Head of caudate nucleus (tissue), 42 donors: ENCODE results near the gene PYGO2.

Source experiments
- DNase-seq, 42 donors: peaks; one replicate each; pipeline versions ENCODE4 v3.0.0 to v3.0.0-alpha.2; 2020 to 2021; ENCODE audit warnings: mixed read lengths in 7 of 42
- intact Hi-C: fragments of 100-400 bp; cut with DNase I; formaldehyde crosslinking; loops from one replicate; pipeline ENCODE4 v1.15.0; 2022

PYGO2 gene

GRCh38 chr1:154955039-154955717 lies 6.4 kb downstream of the PYGO2 start:
- intact Hi-C loops, result no loop called here
- DNase-seq, result peak in 41 of 42 donors; percentile 43 to 91 (median 71)

DNA sequence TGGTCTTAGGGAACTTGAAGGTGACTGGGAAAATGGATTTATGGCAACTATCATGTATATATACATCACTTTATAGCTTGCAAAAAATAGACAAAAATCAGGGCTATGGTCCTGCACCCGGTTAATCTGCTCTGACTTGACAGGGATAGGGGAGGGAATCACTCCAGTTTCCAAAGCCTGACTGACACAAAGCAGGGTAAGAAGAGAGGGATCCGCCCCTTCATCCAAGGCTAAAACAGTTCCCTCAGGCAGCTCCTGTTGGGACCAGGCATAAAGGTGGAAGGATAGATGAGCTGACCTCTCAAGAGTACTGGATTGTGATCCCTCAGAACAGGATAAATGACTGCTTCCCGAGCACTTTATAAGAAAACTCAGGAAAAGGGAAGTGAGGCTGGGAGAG lies 7.0 kb downstream of the PYGO2 start:
- DNase-seq, result no peak
- intact Hi-C loops, result no loop called here

- intact Hi-C loops, result no loop called here
- peak in 6 of 42 donors; percentile 25 to 61 (median 40) for DNase-seq
Observed at GRCh38 chr1:154953611-154954038, 8.0 kb downstream of the PYGO2 start.

DNA sequence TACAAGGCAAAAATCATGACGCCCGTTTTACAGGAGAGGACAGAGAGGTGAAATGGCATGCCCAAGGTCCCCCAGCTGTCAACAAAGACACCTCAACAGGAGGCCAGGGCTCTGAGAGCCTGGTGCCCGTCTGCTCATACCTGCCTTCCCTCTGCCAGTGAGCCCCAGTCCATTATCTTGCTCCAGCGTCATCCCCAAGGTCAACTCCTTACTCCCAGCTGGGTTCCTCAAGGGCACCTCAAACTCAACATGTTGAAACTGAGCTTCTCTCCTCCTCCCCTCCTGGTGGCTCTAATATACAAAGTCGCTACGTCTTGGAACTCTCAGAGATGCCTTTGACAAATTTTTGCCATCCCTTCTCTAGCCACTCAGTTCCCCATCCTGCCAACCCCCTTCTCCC lies 8.9 kb downstream of the PYGO2 start:
- DNase-seq, result no peak
- intact Hi-C loops, result no loop called here

- DNase-seq, result no peak
- intact Hi-C loops, result no loop called here
Observed at GRCh38 chr1:154951901-154952657, 9.5 kb downstream of the PYGO2 start.

GRCh38 chr1:154948079-154948478 lies 13.5 kb downstream of the PYGO2 start:
- intact Hi-C loops, result no loop called here

GRCh38 chr1:154945962-154946850 lies 15.4 kb downstream of the PYGO2 start:
- intact Hi-C loops, result no loop called here
- DNase-seq, result peak in 15 of 42 donors; percentile 18 to 66 (median 43)

More at GRCh38 chr1:154948079-154948478, 13.5 kb downstream of the PYGO2 start:
- DNase-seq, result no peak

GRCh38 chr1:154945160-154945961 lies 16.2 kb downstream of the PYGO2 start:
- intact Hi-C loops, result no loop called here
- no peak for DNase-seq

DNA sequence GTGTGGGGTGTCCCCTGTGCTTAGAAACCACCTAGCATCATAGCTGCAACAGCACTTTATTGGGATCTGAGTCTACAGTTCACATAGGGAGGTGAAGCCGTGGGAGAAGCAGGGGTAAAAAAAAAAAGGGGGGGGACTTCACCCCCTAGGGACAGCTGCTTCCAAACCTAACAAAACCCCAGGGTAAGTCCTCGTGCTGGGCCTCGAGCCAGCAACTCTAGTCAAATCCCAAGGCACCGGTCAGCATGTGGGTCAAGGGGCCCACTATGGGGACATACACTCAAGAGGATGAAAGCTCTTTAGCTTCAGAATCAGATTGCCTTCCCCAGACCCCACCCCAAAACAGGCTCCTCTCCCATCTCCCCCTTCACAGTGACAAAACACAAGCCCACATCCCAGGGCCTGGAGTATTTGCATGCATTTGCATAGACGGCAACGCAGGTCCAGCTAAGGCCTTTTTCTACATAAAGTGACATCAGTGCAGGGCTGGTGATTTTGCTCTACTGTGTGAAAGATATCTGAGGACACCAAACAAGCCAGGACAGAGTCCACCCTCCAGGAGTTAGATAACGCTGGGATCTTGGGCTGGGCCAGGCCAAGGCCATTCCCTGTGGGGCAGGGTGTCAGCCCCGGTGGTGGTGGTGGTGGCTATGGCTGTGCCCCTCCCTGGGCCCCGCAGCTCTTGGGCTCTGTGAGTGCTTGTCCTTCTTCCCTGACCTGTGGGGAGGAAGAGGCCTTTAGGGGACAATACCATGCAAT lies 17.0 kb downstream of the PYGO2 start:
- intact Hi-C loops, result no loop called here
- DNase-seq, result no peak

DNA sequence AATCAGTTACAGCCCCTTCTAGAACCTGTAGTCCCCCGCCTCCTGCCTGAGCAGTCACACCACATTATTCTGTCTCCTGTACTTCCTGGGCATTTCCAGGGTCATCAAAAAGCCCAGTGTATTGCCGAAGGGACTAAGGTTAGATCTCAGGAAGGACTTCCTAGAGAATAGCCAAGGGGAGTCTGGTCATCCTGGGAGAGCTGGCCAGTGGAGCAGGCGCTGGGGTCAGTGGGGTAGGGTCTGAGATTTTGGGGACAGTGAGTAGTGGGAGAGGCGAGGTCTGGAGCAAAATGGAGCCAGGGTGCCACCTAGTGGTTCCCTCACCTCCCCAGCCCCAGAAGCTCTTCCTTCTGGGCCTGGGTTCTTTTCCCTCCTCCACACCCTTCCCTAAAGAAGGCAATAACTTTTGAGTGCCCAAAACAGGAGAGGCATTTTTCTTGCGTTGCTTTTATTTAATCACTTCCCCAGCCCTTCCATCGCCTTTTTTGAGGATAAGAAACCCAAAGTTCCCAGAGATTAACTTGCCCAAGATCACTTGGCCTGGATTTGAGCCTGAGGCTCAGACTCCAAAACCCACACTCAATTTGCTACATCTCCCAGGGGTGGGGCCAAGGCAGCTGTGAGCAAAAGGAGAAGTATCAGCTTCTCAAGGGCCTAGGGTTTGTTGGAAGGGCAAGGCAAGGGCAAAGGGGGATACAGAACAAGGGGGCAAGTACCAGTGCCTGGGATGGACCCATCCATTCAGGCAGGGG lies 17.8 kb downstream of the PYGO2 start:
- peak in 31 of 42 donors; percentile 17 to 77 (median 50) for DNase-seq
- intact Hi-C loops, result no loop called here

DNA sequence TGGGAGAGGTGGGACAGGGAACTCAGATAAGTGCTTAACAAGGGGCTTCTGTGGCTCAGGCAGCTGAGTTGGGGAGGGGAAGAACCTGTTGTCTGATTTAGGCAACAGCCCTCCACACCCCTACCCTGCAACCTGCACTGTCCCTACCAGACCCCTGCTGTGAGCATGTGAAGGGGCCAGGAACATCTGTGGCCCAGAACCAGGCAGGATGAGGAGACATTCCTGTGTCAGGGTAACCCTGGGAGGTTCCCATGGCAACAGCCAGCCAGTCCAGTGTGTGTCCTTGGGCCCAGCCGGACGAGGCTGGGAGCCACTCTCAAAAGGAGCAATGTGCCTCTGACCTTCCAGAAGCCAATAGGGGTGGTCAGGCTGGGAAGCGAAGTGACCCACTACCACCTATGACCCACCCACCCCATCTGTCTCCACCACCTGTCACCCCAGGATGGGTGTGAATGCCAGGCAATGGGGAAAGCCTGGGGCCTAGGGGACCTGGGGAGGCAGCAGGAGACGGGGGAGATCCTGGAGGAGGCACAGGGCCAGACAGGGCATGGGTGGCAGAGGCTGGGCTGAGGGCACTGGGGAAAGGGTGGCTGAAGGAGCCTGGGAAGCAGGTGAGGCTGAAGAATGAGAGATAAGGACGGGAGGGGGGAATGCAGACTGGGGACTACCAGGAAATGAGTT lies 20.1 kb downstream of the PYGO2 start:
- intact Hi-C loops, result no loop called here
- peak in 8 of 42 donors; percentile 16 to 60 (median 40) for DNase-seq

GRCh38 chr1:154940651-154941194 lies 20.9 kb downstream of the PYGO2 start:
- DNase-seq, result no peak
- intact Hi-C loops, result no loop called here

- intact Hi-C loops, result no loop called here
Observed at GRCh38 chr1:154940213-154940560, 21.4 kb downstream of the PYGO2 start.

DNA sequence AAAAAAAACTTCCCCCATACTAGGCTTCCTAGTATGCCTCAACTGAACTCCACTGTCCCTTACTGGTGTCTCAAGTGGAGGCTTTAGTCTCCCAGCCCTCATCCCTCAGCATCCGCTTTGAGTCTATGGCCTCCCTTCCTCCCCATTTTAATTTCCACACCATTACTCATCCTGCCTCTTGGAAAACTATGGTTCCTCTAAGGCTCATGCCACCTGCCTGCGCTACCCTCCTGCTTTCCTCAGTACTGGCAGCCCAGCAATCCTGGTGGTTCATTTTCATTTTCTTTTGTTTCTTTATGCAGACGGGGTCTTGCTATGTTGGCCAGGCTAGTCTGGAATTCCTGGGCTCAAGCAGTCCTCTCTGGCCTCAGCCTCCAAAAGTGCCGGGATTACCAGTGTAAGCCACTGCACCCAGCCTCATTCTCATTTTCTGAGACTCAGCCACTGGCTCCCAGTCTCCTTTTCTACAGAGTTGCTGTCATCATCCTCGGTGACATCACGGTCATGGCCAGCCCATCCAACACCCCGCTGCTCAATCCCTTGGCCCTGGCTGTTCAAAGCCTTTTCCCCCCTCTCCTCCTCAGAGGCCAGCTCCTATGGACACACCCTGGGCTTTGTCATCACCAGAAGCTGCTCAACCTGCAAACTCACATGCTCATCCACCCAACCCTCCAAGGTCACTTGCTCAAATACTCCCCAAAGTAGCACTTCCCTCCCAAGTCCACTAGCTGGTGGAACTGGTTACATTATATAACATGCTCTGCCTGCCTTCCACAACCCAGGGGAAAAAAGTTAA lies 22.8 kb downstream of the PYGO2 start:
- intact Hi-C loops, result loop anchor here (5.0 kb wide), 1 partner anchor 382 kb away; the partner anchor contains the start of gene UBE2Q1
- DNase-seq, result no peak

More at GRCh38 chr1:154940213-154940560, 21.4 kb downstream of the PYGO2 start:
- no peak for DNase-seq

- no peak for DNase-seq
- intact Hi-C loops, result loop anchor here (5.0 kb wide), 1 partner anchor 381 kb away; the partner anchor contains the start of gene UBE2Q1
Observed at GRCh38 chr1:154937988-154938386, 23.6 kb downstream of the PYGO2 start.
